Measurements from ENCODE around the gene ADGRF5.

DNA sequence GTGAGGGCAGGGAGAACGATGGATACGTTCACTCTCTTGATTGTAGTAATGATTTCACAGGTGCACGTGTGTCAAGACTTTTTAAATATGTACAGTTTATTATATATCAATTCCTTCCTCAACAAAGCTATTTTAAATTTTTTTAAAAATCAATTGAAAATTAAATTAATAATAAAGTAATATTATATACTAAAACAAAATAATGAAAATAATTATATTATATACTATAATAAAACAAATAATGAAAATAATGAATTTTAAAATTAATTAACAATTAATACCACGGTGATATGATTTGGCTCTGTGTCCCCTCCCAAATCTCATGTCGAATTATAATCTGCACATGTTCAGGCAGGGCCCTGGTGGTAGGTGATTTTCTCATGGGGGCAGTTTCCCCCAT is 42.7 kb downstream of the ADGRF5 start:
- TF ChIP-seq, protein P1, sequence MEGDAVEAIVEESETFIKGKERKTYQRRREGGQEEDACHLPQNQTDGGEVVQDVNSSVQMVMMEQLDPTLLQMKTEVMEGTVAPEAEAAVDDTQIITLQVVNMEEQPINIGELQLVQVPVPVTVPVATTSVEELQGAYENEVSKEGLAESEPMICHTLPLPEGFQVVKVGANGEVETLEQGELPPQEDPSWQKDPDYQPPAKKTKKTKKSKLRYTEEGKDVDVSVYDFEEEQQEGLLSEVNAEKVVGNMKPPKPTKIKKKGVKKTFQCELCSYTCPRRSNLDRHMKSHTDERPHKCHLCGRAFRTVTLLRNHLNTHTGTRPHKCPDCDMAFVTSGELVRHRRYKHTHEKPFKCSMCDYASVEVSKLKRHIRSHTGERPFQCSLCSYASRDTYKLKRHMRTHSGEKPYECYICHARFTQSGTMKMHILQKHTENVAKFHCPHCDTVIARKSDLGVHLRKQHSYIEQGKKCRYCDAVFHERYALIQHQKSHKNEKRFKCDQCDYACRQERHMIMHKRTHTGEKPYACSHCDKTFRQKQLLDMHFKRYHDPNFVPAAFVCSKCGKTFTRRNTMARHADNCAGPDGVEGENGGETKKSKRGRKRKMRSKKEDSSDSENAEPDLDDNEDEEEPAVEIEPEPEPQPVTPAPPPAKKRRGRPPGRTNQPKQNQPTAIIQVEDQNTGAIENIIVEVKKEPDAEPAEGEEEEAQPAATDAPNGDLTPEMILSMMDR (IDR thresholded peaks at IDR 0.05; ENCODE audit: low read depth, low read length, poor library complexity, severe bottlenecking): no peak
- no peak for TF ChIP-seq EZH2phosphoT487 (IDR thresholded peaks at IDR 0.05; ENCODE audit: borderline replicate concordance, low read length)
